Erythroblast (primary cell): Measurements from ENCODE around the gene CLK4.

Experiments used
- GATA1 ChIP-seq: IDR thresholded peaks from 2 replicates; pipeline ENCODE4 v1.6.1; 2011; ENCODE audit warnings: low read depth, mild to moderate bottlenecking, control low read depth, low read length, moderate library complexity
- POLR2A ChIP-seq: IDR thresholded peaks from 2 replicates; pipeline ENCODE4 v1.6.1; 2011; ENCODE audit warnings: mild to moderate bottlenecking, low read length

- TF ChIP-seq POLR2A (no peak), GATA1 (no peak)
These were observed 10.7 kb upstream of the CLK4 start for GRCh38 chr5:178637356-178638074.
